HEK293 (cell line): Measurements from ENCODE around the gene SHROOM1.

Experiments
- CTCF ChIA-PET: fragments of 350-600 bp; formaldehyde crosslinking; extraction: SDS; loops from one replicate; lab custom pipeline; 2021; ENCODE audit warnings: antibody characterized with exemption; lab: Yijun Ruan, JAX
- POLR2A ChIA-PET: fragments of 300-600 bp; formaldehyde crosslinking; extraction: SDS; loops from one replicate; lab custom pipeline; 2020; ENCODE audit warnings: antibody characterized with exemption, inconsistent platforms; lab: Yijun Ruan, JAX
- H3K27ac ChIP-seq: fragments of 200-500 bp; sonication (Bioruptor generic); 2 replicates; pipeline ENCODE4 v1.5.1; 2014; ENCODE audit warnings: low read depth, low read length, control low read depth, inconsistent platforms; ENCODE audit errors: extremely low read depth
- H3K36me3 ChIP-seq, 2 experiments: fragments of 200-500 bp in 1 of 2; sonication (Bioruptor generic) in 1 of 2; 1 replicate in 1 of 2; 2 replicates in 1 of 2; pipeline ENCODE4 v1.5.1; 2014 to 2017; ENCODE audit warnings: inconsistent platforms in 2 of 2, low read length in 2 of 2; ENCODE audit not compliant: control insufficient read depth in 2 of 2, insufficient read depth in 1 of 2
- H3K4me1 ChIP-seq: fragments of 200-500 bp; sonication (Bioruptor generic); 2 replicates; pipeline ENCODE4 v1.5.1; 2014; ENCODE audit warnings: mild to moderate bottlenecking, low read length, inconsistent platforms; ENCODE audit not compliant: control insufficient read depth, insufficient read depth
- H3K4me3 ChIP-seq: 2 replicates; pipeline ENCODE4 v1.5.1; 2011; ENCODE audit warnings: low read depth, mild to moderate bottlenecking, control low read depth, low read length, moderate library complexity
- H3K9me3 ChIP-seq: fragments of 200-500 bp; sonication (Bioruptor generic); 2 replicates; pipeline ENCODE4 v1.5.1; 2014; ENCODE audit warnings: low read depth, low read length, inconsistent platforms; ENCODE audit not compliant: control insufficient read depth, insufficient read depth
- ATF2 ChIP-seq: fragments of 450-650 bp; formaldehyde crosslinking; IDR thresholded peaks from 2 replicates; pipeline ENCODE4 v1.5.1; 2016; ENCODE audit warnings: missing biosample characterization, missing genetic modification characterization, low read depth
- GLIS1 ChIP-seq: fragments of 450-650 bp; formaldehyde crosslinking; IDR thresholded peaks from 2 replicates; pipeline ENCODE4 v1.5.1; 2016; ENCODE audit warnings: missing biosample characterization, missing genetic modification characterization
- MYNN ChIP-seq: fragments of 450-650 bp; formaldehyde crosslinking; IDR thresholded peaks from 2 replicates; pipeline ENCODE4 v1.5.1; 2016; ENCODE audit warnings: missing biosample characterization, missing genetic modification characterization, borderline replicate concordance
- TSHZ1 ChIP-seq: fragments of 450-650 bp; formaldehyde crosslinking; IDR thresholded peaks from 2 replicates; pipeline ENCODE4 v1.5.1; 2016; ENCODE audit warnings: missing biosample characterization, missing genetic modification characterization, borderline replicate concordance
- YY1 ChIP-seq: fragments of 450-650 bp; formaldehyde crosslinking; IDR thresholded peaks from 2 replicates; pipeline ENCODE4 v1.5.1; 2018; ENCODE audit warnings: missing biosample characterization, missing genetic modification characterization
- ZNF175 ChIP-seq: fragments of 450-650 bp; formaldehyde crosslinking; IDR thresholded peaks from 2 replicates; pipeline ENCODE4 v1.5.1; 2016; ENCODE audit warnings: missing biosample characterization, missing genetic modification characterization
- ZNF18 ChIP-seq: fragments of 450-650 bp; formaldehyde crosslinking; IDR thresholded peaks from 2 replicates; pipeline ENCODE4 v1.5.1; 2016; ENCODE audit warnings: missing biosample characterization, missing genetic modification characterization
- ZNF280C ChIP-seq: fragments of 450-650 bp; formaldehyde crosslinking; IDR thresholded peaks from 2 replicates; pipeline ENCODE4 v1.5.1; 2016; ENCODE audit warnings: missing biosample characterization, missing genetic modification characterization
- ZNF501 ChIP-seq: fragments of 450-650 bp; formaldehyde crosslinking; IDR thresholded peaks from 2 replicates; pipeline ENCODE4 v1.5.1; 2016; ENCODE audit warnings: missing biosample characterization, missing genetic modification characterization
- ZNF561 ChIP-seq: fragments of 450-650 bp; IDR thresholded peaks from 2 replicates; pipeline ENCODE4 v1.5.1; 2018; ENCODE audit warnings: missing biosample characterization, missing genetic modification characterization, borderline replicate concordance
- ZNF621 ChIP-seq: fragments of 450-650 bp; formaldehyde crosslinking; IDR thresholded peaks from 2 replicates; pipeline ENCODE4 v1.5.1; 2017; ENCODE audit warnings: missing biosample characterization, missing genetic modification characterization
- ZNF776 ChIP-seq: fragments of 450-650 bp; formaldehyde crosslinking; IDR thresholded peaks from 2 replicates; pipeline ENCODE4 v1.5.0; 2017; ENCODE audit warnings: missing biosample characterization, missing genetic modification characterization, borderline replicate concordance
- TF ChIP-seq, protein P1 (sequence below): fragments of 450-650 bp; formaldehyde crosslinking; IDR thresholded peaks from 2 replicates; pipeline ENCODE4 v1.5.1; 2016; ENCODE audit warnings: missing biosample characterization, missing genetic modification characterization
- TF ChIP-seq, protein P2 (sequence below): fragments of 450-650 bp; formaldehyde crosslinking; IDR thresholded peaks from 2 replicates; pipeline ENCODE4 v1.5.1; 2016; ENCODE audit warnings: missing biosample characterization, missing genetic modification characterization

The SHROOM1 gene

DNA sequence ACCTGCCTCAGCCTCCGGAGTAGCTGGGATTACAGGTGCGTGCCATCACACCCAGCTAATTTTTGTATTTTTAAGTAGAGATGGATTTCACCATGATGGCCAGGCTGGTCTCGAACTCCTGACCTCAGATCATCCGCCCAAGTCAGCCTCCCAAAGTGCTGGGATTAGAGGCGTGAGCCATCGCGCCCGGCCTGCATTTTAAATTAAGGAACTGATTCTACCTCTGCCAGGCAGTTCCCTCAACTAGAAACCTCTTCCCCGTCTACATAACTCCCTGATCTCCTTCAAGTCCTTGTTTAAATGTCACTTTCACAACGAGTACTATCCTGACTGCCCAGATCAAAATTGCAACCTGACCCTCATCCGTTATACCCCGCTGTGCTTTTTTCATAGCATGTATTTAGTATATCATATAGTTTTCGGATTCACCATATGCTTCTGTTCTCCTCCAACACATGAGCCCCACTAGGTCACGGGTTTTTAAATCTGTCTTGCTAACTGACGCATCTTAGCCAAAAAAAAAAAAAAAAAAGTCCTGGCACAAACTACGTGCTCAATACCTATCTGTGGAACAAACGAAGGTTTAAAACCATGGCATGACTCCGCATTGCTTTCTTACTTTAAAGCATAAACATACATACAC lies 18.2 kb downstream of the SHROOM1 start:
- ChIA-PET POLR2A (no interaction called here), CTCF (interaction anchor here (0.6 to 0.7 kb wide), 2 partner anchors 8 to 287 kb away, joined by 3 read pairs; no protein-coding TSS in a partner anchor)
- Histone ChIP-seq H3K4me3 (no peak overlapping the region; the same call in 1 of the 2 replicates), H3K4me1 (peaks cover 14% of the 10 kb centered on the region), H3K36me3 (no peaks in the 10 kb centered on the region), H3K27ac (no peak overlapping the region), H3K9me3 (no peaks in the 10 kb centered on the region)
- TF ChIP-seq, protein P1, sequence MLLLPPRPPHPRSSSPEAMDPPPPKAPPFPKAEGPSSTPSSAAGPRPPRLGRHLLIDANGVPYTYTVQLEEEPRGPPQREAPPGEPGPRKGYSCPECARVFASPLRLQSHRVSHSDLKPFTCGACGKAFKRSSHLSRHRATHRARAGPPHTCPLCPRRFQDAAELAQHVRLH (tag by site-specific recombination): no peak
- TF ChIP-seq ZNF280C (tag by site-specific recombination) (no peak), GLIS1 (no peak), TSHZ1 (tag by site-specific recombination) (no peak), ZNF18 (tag by site-specific recombination) (no peak), ZNF561 (tag by site-specific recombination) (no peak), ATF2 (tag by site-specific recombination) (no peak), ZNF501 (tag by site-specific recombination) (no peak), ZNF175 (no peak), MYNN (no peak), ZNF776 (tag by site-specific recombination) (no peak), ZNF621 (no peak), YY1 (tag by site-specific recombination) (no peak)
- TF ChIP-seq, protein P2, sequence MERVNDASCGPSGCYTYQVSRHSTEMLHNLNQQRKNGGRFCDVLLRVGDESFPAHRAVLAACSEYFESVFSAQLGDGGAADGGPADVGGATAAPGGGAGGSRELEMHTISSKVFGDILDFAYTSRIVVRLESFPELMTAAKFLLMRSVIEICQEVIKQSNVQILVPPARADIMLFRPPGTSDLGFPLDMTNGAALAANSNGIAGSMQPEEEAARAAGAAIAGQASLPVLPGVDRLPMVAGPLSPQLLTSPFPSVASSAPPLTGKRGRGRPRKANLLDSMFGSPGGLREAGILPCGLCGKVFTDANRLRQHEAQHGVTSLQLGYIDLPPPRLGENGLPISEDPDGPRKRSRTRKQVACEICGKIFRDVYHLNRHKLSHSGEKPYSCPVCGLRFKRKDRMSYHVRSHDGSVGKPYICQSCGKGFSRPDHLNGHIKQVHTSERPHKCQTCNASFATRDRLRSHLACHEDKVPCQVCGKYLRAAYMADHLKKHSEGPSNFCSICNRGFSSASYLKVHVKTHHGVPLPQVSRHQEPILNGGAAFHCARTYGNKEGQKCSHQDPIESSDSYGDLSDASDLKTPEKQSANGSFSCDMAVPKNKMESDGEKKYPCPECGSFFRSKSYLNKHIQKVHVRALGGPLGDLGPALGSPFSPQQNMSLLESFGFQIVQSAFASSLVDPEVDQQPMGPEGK (tag by site-specific recombination): no peak
